Adrenal gland (tissue), 12 donors: ENCODE data around the gene RBM44. TPM values are rescaled to one million over a fixed set of nuclear protein-coding genes. Genes with fewer than 3 reads are reported as not detected.

ENCODE experiments used
- DNase-seq, 7 donors: peaks; one replicate each; pipeline ENCODE4 v3.0.0-alpha.2; 2019 to 2020
- H3K27ac ChIP-seq, 5 donors: fragments of 200-600 bp; sonication (generic) in 4 of 5; 1 replicate in 3 of 5; 2 replicates in 2 of 5; pipeline versions ENCODE4 v1.5.1 to v1.8.0; 2016 to 2020; ENCODE audit warnings: mild to moderate bottlenecking in 1 of 5
- H3K27me3 ChIP-seq: fragments of 200-600 bp; 2 replicates; pipeline ENCODE4 v1.8.0; 2021
- H3K36me3 ChIP-seq, 2 donors: fragments of 200-600 bp; replicated peaks in 1 of 2; 1 replicate in 1 of 2; 2 replicates in 1 of 2; pipeline versions ENCODE4 v1.5.1 to v1.8.0; 2018 to 2022
- H3K4me1 ChIP-seq, 2 donors: fragments of 200-600 bp; replicated peaks in 1 of 2; 1 replicate in 1 of 2; 2 replicates in 1 of 2; pipeline versions ENCODE4 v1.5.1 to v1.8.0; 2018 to 2021
- H3K4me3 ChIP-seq, 4 donors: fragments of 200-600 bp; sonication (generic) in 3 of 4; one replicate each; pipeline ENCODE4 v1.5.1; 2016 to 2018
- H3K9me3 ChIP-seq, 3 donors: fragments of 200-600 bp; sonication (generic) in 1 of 3; replicated peaks in 1 of 3; 1 replicate in 2 of 3; 2 replicates in 1 of 3; pipeline versions ENCODE4 v1.5.1 to v1.8.0; 2016 to 2021
- POLR2A ChIP-seq, 2 donors: fragments of 450-650 bp; IDR thresholded peaks; one replicate each; pipeline ENCODE4 v1.6.1; 2017; ENCODE audit warnings: antibody characterized with exemption in 2 of 2, mild to moderate bottlenecking in 2 of 2, moderate library complexity in 1 of 2
- WGBS, 4 donors: extraction: QIAGEN DNeasy Blood & Tissue Kit in 2 of 4; methylation state at CpG; one replicate each; pipeline versions ENCODE4 v1.1.5 to v1.1.7; 2013 to 2017; 5-methylcytosine and 5-hydroxymethylcytosine counted together
- intact Hi-C, 2 donors: fragments of 100-400 bp; cut with DNase I; formaldehyde crosslinking; loops; one replicate each; pipeline versions ENCODE4 v1.14.1 to v1.15.0; 2022 to 2023
- polyA plus RNA-seq, 3 donors: library from polyadenylated mRNA; stranded (reverse); fragments of 200-250 nt in 2 of 3; fragments of 350-450 nt in 1 of 3; fragmentation: Illumina TruSeq in 1 of 3; extraction: RNeasy Lipid Tissue Mini Kit (QIAGEN cat#74804) in 1 of 3; gene quantifications; one replicate each; pipeline ENCODE4 v1.2.3, GENCODE V29; 2013 to 2014
- total RNA-seq, 9 donors: library from RNA; depleted of rRNA in 4 of 9; stranded (reverse); fragments of >200 nt in 4 of 9; fragments of 120-200 nt in 1 of 9; fragmentation: NEBNext Ultra II Directional in 1 of 9; extraction: Animal tissue kit (Norgen Biotek cat#: 25700) in 1 of 9; gene quantifications; one replicate each; pipeline versions ENCODE4 v1.1.0 to v1.2.4, GENCODE V29; 2013 to 2023
- TF ChIP-seq, protein P1 (sequence below), 6 experiments: fragments of 450-650 bp in 4 of 6; fragments of 200-600 bp in 2 of 6; sonication (generic) in 1 of 6; IDR thresholded peaks; 1 replicate in 5 of 6; 2 replicates in 1 of 6; pipeline versions ENCODE4 v1.5.1 to v1.8.0; 2016 to 2021; ENCODE audit warnings: antibody characterized with exemption in 6 of 6, mild to moderate bottlenecking in 2 of 6, moderate library complexity in 1 of 6
- donor health status: healthy with polysubstance abuse.
- donor health status: Bipolar disorder and iron deficiency.
- donor health status: DM: yes; HTN: yes; CAD: no.
- donor health status: DM: no; HTN: no; CAD: no.
- donor health status: DM: no; HTN: no; CAD: no.
- donor health status: DM: yes; HTN: yes; CAD: no.

Gene RBM44
- total and polyA plus RNA-seq, 12 donors: 0.15 to 0.72 (median 0.30) TPM; not detected in 1

DNA sequence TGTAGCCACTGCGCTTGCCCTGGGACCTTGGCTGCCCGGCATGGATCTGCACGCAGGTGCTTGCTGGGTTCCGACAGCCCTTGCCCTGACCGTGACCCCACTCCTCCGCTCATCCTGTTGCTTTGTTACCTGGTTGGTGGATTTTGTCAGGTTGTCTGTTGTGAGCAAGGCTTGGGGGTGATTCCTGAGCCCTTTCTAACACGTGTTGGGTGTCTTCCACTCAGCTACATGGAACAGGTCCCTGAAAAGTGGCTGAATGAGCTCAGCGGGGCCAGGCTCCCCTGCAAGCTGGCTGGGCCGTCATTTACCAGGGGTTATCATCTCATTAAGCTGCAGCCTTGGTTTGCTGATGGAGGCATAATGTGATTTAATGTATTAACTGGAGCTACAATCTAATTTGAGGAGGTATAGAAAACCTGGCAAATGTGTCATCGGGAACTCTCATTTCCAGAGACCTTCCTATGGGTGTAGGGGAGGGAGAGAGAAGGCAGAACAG, 85.4 kb downstream of the RBM44 start:
- no peaks in the 10 kb centered on the region for H3K9me3 ChIP-seq
- TF ChIP-seq POLR2A (IDR thresholded peaks at IDR 0.05): no peak
- TF ChIP-seq, protein P1, sequence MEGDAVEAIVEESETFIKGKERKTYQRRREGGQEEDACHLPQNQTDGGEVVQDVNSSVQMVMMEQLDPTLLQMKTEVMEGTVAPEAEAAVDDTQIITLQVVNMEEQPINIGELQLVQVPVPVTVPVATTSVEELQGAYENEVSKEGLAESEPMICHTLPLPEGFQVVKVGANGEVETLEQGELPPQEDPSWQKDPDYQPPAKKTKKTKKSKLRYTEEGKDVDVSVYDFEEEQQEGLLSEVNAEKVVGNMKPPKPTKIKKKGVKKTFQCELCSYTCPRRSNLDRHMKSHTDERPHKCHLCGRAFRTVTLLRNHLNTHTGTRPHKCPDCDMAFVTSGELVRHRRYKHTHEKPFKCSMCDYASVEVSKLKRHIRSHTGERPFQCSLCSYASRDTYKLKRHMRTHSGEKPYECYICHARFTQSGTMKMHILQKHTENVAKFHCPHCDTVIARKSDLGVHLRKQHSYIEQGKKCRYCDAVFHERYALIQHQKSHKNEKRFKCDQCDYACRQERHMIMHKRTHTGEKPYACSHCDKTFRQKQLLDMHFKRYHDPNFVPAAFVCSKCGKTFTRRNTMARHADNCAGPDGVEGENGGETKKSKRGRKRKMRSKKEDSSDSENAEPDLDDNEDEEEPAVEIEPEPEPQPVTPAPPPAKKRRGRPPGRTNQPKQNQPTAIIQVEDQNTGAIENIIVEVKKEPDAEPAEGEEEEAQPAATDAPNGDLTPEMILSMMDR (IDR thresholded peaks at IDR 0.05): no peak
- H3K36me3 ChIP-seq: no peaks in the 10 kb centered on the region
- WGBS, 4 donors: 88 to 94% (median 89%) methylated on average over 10 of the region's 10 CpGs
- DNase-seq: peak in 1 of 7 donors; percentile 85
- peak overlapping the region in 1 of 5 donors; percentile 82 for H3K27ac ChIP-seq
- peaks cover 5 to 27% of the 10 kb centered on the region in 2 donors for H3K4me1 ChIP-seq
- intact Hi-C loops: no loop called here
- no peak overlapping the region for H3K4me3 ChIP-seq
- no peaks in the 10 kb centered on the region for H3K27me3 ChIP-seq

DNA sequence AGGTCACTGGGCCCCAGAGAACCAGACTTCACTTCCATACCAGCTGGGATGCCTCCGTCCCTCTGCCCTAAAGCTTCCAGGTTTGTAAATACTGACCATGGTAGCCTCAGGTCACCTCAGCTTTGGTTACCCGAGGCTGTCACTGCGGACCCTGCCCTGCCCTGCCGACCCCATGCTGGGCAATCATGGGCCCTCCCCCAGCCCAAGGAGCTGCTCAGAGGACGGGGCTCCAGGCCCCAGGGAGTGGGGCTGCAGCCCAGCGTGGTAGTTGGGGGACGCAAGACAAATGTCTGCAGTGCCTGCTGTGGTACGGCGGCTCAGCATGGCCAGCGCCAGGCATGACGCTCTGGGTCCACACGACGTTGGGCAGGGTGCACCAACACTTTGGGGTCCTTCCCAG, 86.1 kb downstream of the RBM44 start:
- H3K4me1 ChIP-seq: peaks cover 7 to 27% of the 10 kb centered on the region in 2 donors
- no peak for DNase-seq
- no peaks in the 10 kb centered on the region for H3K36me3 ChIP-seq
- 81 to 86% (median 83%) methylated on average over 9 to 13 of the region's 13 CpGs for WGBS, 4 donors
- TF ChIP-seq, protein P1 (IDR thresholded peaks at IDR 0.05): no peak
- no peak for TF ChIP-seq POLR2A (IDR thresholded peaks at IDR 0.05)
- intact Hi-C loops: no loop called here
- H3K9me3 ChIP-seq: no peaks in the 10 kb centered on the region
- peak overlapping the region in 2 of 5 donors; percentile 29 to 82 for H3K27ac ChIP-seq
- no peak overlapping the region for H3K4me3 ChIP-seq
- H3K27me3 ChIP-seq: no peaks in the 10 kb centered on the region

DNA sequence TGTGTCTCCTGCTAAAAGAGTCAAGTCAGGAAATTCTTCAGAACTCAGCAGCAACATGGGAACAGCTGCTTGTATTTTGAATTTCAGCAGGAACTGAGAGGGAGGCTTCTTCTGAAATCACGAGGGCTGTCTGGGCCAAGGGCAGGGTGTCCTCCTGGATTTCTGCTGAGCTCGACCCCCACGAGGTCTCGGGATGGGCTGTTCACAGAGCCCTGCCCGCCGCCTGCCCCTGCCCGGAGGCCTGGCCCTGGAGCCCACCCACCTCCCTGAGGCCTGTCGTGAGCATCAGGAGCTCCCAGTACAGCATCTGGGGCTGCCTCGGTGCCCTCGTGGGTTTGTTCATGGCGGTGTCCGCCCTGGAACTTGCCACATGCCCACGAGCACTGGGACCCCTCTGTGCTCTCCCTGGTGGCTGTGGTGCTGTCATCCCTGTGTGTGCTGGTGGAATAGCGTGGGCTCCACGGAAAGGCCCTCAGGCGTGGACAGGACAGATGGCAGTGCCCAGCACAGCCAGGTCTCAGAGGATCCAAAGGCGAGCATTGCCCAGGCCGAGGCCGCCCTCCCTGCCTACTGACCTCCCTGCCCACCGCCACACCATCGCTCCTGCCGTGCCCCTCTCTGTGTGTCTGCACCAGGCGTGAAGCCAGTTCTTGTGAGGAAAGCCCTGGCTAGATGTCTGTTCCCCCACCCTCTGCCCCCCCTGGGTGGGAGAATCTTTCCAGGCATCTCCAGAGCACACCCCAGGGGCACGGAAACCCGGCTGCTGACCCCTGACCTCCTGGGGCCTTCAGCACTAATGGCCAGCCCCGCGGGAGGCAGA, 86.7 kb downstream of the RBM44 start:
- intact Hi-C loops: no loop called here
- TF ChIP-seq, protein P1 (IDR thresholded peaks at IDR 0.05): no peak
- TF ChIP-seq POLR2A (IDR thresholded peaks at IDR 0.05): no peak
- Histone ChIP-seq H3K4me1 (peaks cover 7 to 27% of the 10 kb centered on the region in 2 donors), H3K36me3 (no peaks in the 10 kb centered on the region), H3K27me3 (no peaks in the 10 kb centered on the region), H3K4me3 (no peak overlapping the region), H3K27ac (peak overlapping the region in 2 of 5 donors; percentile 82 to 84), H3K9me3 (no peaks in the 10 kb centered on the region)
- DNase-seq: no peak
- WGBS, 4 donors: 63 to 80% (median 71%) methylated on average over 9 to 27 of the region's 27 CpGs

DNA sequence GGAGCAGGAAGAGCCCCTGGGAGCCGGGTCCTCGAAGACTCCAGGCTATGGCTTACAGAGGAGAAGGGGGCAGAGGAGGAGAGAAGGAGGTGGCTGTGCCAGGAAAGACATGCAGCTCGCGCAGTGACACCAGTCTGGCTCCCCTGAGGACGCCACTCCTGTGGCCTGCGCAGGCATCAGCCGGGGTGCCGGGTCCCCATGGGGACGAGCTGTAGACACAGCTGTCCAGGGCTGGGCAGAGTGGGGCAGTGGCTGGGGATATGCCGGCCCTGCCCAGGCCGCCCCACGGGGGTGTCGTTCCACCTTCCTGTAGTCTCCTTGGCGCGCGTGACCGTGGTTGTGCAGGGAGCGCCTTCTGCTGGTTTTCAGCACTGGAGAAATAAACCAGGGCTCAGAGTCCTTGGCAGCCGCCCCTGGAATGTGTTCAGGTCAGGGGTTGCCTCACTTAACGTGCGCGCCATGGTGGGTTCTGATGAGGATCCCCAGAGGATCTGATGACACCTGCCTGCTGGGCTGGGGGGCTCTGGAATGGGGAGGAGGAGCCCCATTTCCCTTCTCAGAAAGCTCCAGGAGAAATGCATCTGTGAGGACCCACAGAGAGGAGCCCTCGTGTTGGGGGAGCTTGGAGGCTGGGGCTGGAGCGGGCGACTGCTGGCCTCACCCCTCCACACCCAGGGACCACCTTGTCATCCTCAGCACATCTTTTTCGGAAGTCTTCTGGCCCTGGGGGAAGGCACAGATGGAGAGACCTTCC, 87.5 kb downstream of the RBM44 start:
- H3K27ac ChIP-seq: peak overlapping the region in 2 of 5 donors; percentile 82 to 84
- DNase-seq: peak in 4 of 7 donors; percentile 7 to 76 (median 38)
- H3K27me3 ChIP-seq: no peaks in the 10 kb centered on the region
- H3K36me3 ChIP-seq: no peaks in the 10 kb centered on the region
- no peak overlapping the region for H3K4me3 ChIP-seq
- WGBS, 4 donors: 77 to 89% (median 85%) methylated on average over 11 to 26 of the region's 26 CpGs
- intact Hi-C loops: no loop called here
- no peak for TF ChIP-seq POLR2A (IDR thresholded peaks at IDR 0.05)
- TF ChIP-seq, protein P1 (IDR thresholded peaks at IDR 0.05): no peak
- H3K9me3 ChIP-seq: no peaks in the 10 kb centered on the region
- H3K4me1 ChIP-seq: peaks cover 7 to 27% of the 10 kb centered on the region in 2 donors
